ENCODE results near the gene ZHX3. TPM values are rescaled to one million over a fixed set of nuclear protein-coding genes. Genes with fewer than 3 reads are reported as not detected.
A peak's percentile ranks its signal among the peaks of the same experiment; 100 is the strongest.

The ZHX3 gene
- total and polyA plus RNA-seq, 9 of the 15 experiments (the other 6 are each of a cell fraction or from before 2014, with no cell fraction given): 0.80 to 14.6 (median 4.9) TPM

GRCh38 chr20:41275301-41275731, 42.2 kb downstream of the ZHX3 start:
- Histone ChIP-seq H3K27me3 (ENCODE audit: control insufficient read depth in 2 of 2, insufficient read depth in 2 of 2, low read length in 2 of 2) (no peaks in the 10 kb centered on the region), H3K9ac (ENCODE audit: insufficient read depth in 1 of 2, low read depth in 2 of 2, low read length in 2 of 2) (no peak overlapping the region), H3K79me2 (ENCODE audit: control insufficient read depth, insufficient read depth, low read length) (no peaks in the 10 kb centered on the region), H3K9me1 (ENCODE audit: control insufficient read depth, insufficient read depth, low read length) (no peaks in the 10 kb centered on the region), H3K4me1 (replicated peaks in 1 of 2; ENCODE audit: control insufficient read depth in 2 of 2, insufficient read depth in 2 of 2, low read length in 2 of 2) (no peaks in the 10 kb centered on the region), H2AFZ (ENCODE audit: low read depth, low read length) (no peak overlapping the region), H3K36me3 (ENCODE audit: control insufficient read depth, insufficient read depth, low read length) (no peaks in the 10 kb centered on the region), H3K27ac (ENCODE audit: extremely low read depth, low read depth, low read length) (no peak overlapping the region), H3K9me3 (replicated peaks; ENCODE audit: control insufficient read depth, insufficient read depth, low read depth, low read length) (no peaks in the 10 kb centered on the region), H3K4me3 (no peak overlapping the region), H4K20me1 (replicated peaks; ENCODE audit: control insufficient read depth, insufficient read depth, low read length) (no peaks in the 10 kb centered on the region), H3K4me2 (ENCODE audit: insufficient read depth, low read length) (no peak overlapping the region)
- FAIRE-seq (peak; percentile 26), DNase-seq (ENCODE audit: extremely low read depth in 1 of 4, low spot score in 3 of 4) (no peak), ATAC-seq (no peak)
- CTCF ChIA-PET (ENCODE audit: low intra/inter-chr PET ratio): no interaction called here
- no peak for TF ChIP-seq MCM5 (IDR thresholded peaks at IDR 0.05; ENCODE audit: low read depth)
- in situ Hi-C loops (cut with MboI) (no loop called here), intact Hi-C loops (cut with micrococcal nuclease) (no loop called here)
- POLR2A ChIA-PET: no interaction called here
- 72% methylated on average over 3 of the region's 4 CpGs for WGBS (ENCODE audit: insufficient coverage, low coverage, missing lambda C conversion rate)
- BruUV-seq (replicated peaks): no TSS peak

- Histone ChIP-seq H3K9me3 (replicated peaks; ENCODE audit: control insufficient read depth, insufficient read depth, low read depth, low read length) (no peaks in the 10 kb centered on the region), H3K79me2 (ENCODE audit: control insufficient read depth, insufficient read depth, low read length) (no peaks in the 10 kb centered on the region), H3K9ac (ENCODE audit: insufficient read depth in 1 of 2, low read depth in 2 of 2, low read length in 2 of 2) (no peak overlapping the region), H2AFZ (ENCODE audit: low read depth, low read length) (no peak overlapping the region), H3K4me2 (ENCODE audit: insufficient read depth, low read length) (no peak overlapping the region), H3K4me1 (replicated peaks in 1 of 2; ENCODE audit: control insufficient read depth in 2 of 2, insufficient read depth in 2 of 2, low read length in 2 of 2) (no peaks in the 10 kb centered on the region), H3K27me3 (ENCODE audit: control insufficient read depth in 2 of 2, insufficient read depth in 2 of 2, low read length in 2 of 2) (no peaks in the 10 kb centered on the region), H4K20me1 (replicated peaks; ENCODE audit: control insufficient read depth, insufficient read depth, low read length) (no peaks in the 10 kb centered on the region), H3K9me1 (ENCODE audit: control insufficient read depth, insufficient read depth, low read length) (no peaks in the 10 kb centered on the region), H3K4me3 (no peak overlapping the region), H3K36me3 (ENCODE audit: control insufficient read depth, insufficient read depth, low read length) (no peaks in the 10 kb centered on the region), H3K27ac (ENCODE audit: extremely low read depth, low read depth, low read length) (no peak overlapping the region)
- POLR2A ChIA-PET: interaction anchor here (1.7 kb wide), 1 partner anchor 9 kb away, joined by 4 read pairs; no protein-coding TSS in a partner anchor
- intact Hi-C loops (cut with micrococcal nuclease): no loop called here
- no TSS peak for BruUV-seq (replicated peaks)
- FAIRE-seq (peak; percentile 40), ATAC-seq (no peak), DNase-seq (ENCODE audit: extremely low read depth in 1 of 4, low spot score in 3 of 4) (no peak)
- in situ Hi-C loops (cut with MboI): no loop called here
- CTCF ChIA-PET (ENCODE audit: low intra/inter-chr PET ratio): no interaction called here
- 15% methylated on average over 5 of the region's 5 CpGs for WGBS (ENCODE audit: insufficient coverage, low coverage, missing lambda C conversion rate)
- TF ChIP-seq GTF2E2 (tag; IDR thresholded peaks at IDR 0.05) (no peak), FUS (optimal IDR thresholded peaks at IDR 0.05; ENCODE audit: low read depth, low read length) (no peak), ZNF77 (CRISPR knock-in tag; IDR thresholded peaks at IDR 0.05) (no peak), NFRKB (IDR thresholded peaks at IDR 0.05; ENCODE audit: low read depth) (no peak), OTX1 (CRISPR knock-in tag; IDR thresholded peaks at IDR 0.05) (no peak)
These were observed 43.4 kb downstream of the ZHX3 start for GRCh38 chr20:41274152-41274551.
